Astrocyte (in vitro differentiated cells and primary cell): ENCODE data around the gene ITSN1.

Experiments
- EZH2 ChIP-seq: IDR thresholded peaks from 2 replicates; pipeline ENCODE4 v1.6.1; 2012; ENCODE audit warnings: mild to moderate bottlenecking, low read length, inconsistent platforms; ENCODE audit not compliant: insufficient read depth
- TF ChIP-seq, protein P1 (sequence below): IDR thresholded peaks from 2 replicates; pipeline ENCODE4 v1.5.1; 2011; ENCODE audit warnings: low read depth, mild to moderate bottlenecking, inconsistent platforms, low read length, moderate library complexity; ENCODE audit not compliant: insufficient read depth

DNA sequence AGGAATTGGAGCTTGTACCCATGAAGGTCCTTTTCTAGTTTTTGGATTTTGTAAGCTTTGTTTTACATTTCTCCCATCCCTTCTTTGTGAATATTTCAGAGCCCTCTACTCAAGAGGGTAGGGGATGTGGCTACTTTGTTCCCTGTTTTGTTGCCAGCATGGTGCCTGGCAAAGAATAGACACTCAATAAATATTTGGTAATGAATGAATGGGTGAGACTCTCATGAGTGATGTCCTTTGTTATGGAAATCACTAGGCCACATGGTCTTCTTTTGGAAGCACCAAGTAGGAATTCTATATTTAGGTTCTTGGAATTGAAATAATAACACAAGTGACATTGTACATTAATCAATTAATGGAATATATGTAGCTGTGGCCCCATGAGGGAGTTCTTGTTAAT lies 300.1 kb downstream of the ITSN1 start:
- TF ChIP-seq EZH2 = no peak
- TF ChIP-seq, protein P1, sequence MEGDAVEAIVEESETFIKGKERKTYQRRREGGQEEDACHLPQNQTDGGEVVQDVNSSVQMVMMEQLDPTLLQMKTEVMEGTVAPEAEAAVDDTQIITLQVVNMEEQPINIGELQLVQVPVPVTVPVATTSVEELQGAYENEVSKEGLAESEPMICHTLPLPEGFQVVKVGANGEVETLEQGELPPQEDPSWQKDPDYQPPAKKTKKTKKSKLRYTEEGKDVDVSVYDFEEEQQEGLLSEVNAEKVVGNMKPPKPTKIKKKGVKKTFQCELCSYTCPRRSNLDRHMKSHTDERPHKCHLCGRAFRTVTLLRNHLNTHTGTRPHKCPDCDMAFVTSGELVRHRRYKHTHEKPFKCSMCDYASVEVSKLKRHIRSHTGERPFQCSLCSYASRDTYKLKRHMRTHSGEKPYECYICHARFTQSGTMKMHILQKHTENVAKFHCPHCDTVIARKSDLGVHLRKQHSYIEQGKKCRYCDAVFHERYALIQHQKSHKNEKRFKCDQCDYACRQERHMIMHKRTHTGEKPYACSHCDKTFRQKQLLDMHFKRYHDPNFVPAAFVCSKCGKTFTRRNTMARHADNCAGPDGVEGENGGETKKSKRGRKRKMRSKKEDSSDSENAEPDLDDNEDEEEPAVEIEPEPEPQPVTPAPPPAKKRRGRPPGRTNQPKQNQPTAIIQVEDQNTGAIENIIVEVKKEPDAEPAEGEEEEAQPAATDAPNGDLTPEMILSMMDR = no peak
